DND-41 (cell line): ENCODE data around the gene CRYGS.

Source experiments
- ATAC-seq: fragments of 200-7000 bp; cut with Tn5 transposase; 3 replicates; pipeline ENCODE4 v1.9.1; 2021; ENCODE audit warnings: low read depth; ENCODE audit not compliant: insufficient read depth
- DNase-seq: peaks from one replicate; pipeline ENCODE4 v3.0.0-alpha.2; 2020
- H2AFZ ChIP-seq: 2 replicates; pipeline ENCODE4 v1.6.0; 2012; ENCODE audit warnings: low read depth, low read length
- H3K27ac ChIP-seq: 2 replicates; pipeline ENCODE4 v1.5.1; 2012; ENCODE audit warnings: low read length, inconsistent platforms
- H3K27me3 ChIP-seq: fragments of 200-600 bp; sonication (generic); 2 replicates; pipeline ENCODE4 v1.6.0; 2012; ENCODE audit warnings: low read length, mild to moderate bottlenecking, inconsistent platforms; ENCODE audit not compliant: insufficient read depth, poor library complexity
- H3K36me3 ChIP-seq: 2 replicates; pipeline ENCODE4 v1.5.1; 2012; ENCODE audit warnings: low read length, inconsistent platforms; ENCODE audit not compliant: insufficient read depth
- H3K4me1 ChIP-seq: 2 replicates; pipeline ENCODE4 v1.5.1; 2012; ENCODE audit warnings: mild to moderate bottlenecking, low read length; ENCODE audit not compliant: insufficient read depth
- H3K4me2 ChIP-seq: 2 replicates; pipeline ENCODE4 v1.6.0; 2012; ENCODE audit warnings: mild to moderate bottlenecking, moderate library complexity, low read length, inconsistent platforms; ENCODE audit not compliant: insufficient read depth
- H3K4me3 ChIP-seq, 2 experiments: fragments of 200-600 bp in 1 of 2; shearing (Covaris generic) in 1 of 2; 2 replicates each; pipeline ENCODE4 v1.5.1; 2012 to 2016; ENCODE audit warnings: inconsistent platforms in 2 of 2, low read length in 2 of 2, mild to moderate bottlenecking in 2 of 2, low read depth in 1 of 2, moderate library complexity in 1 of 2
- H3K79me2 ChIP-seq: 2 replicates; pipeline ENCODE4 v1.6.0; 2012; ENCODE audit warnings: low read length, inconsistent platforms; ENCODE audit not compliant: insufficient read depth
- H3K9ac ChIP-seq: 2 replicates; pipeline ENCODE4 v1.6.0; 2012; ENCODE audit warnings: low read depth, mild to moderate bottlenecking, inconsistent platforms, low read length, moderate library complexity
- H3K9me3 ChIP-seq: 2 replicates; pipeline ENCODE4 v1.5.1; 2012; ENCODE audit warnings: low read length, moderate library complexity, mild to moderate bottlenecking, inconsistent platforms; ENCODE audit not compliant: insufficient read depth, severe bottlenecking
- H4K20me1 ChIP-seq: 2 replicates; pipeline ENCODE4 v1.6.0; 2012; ENCODE audit warnings: low read length; ENCODE audit not compliant: insufficient read depth
- EZH2 ChIP-seq: IDR thresholded peaks from 3 replicates; pipeline ENCODE4 v1.6.1; 2012; ENCODE audit warnings: borderline replicate concordance, low read depth, mild to moderate bottlenecking, moderate library complexity, low read length, inconsistent platforms; ENCODE audit not compliant: severe bottlenecking
- TF ChIP-seq, protein P1 (sequence below): IDR thresholded peaks from 2 replicates; pipeline ENCODE4 v1.5.1; 2012; ENCODE audit warnings: borderline replicate concordance, low read length, moderate library complexity, mild to moderate bottlenecking; ENCODE audit not compliant: poor library complexity, severe bottlenecking; ENCODE audit errors: extremely low read depth

The CRYGS gene

DNA sequence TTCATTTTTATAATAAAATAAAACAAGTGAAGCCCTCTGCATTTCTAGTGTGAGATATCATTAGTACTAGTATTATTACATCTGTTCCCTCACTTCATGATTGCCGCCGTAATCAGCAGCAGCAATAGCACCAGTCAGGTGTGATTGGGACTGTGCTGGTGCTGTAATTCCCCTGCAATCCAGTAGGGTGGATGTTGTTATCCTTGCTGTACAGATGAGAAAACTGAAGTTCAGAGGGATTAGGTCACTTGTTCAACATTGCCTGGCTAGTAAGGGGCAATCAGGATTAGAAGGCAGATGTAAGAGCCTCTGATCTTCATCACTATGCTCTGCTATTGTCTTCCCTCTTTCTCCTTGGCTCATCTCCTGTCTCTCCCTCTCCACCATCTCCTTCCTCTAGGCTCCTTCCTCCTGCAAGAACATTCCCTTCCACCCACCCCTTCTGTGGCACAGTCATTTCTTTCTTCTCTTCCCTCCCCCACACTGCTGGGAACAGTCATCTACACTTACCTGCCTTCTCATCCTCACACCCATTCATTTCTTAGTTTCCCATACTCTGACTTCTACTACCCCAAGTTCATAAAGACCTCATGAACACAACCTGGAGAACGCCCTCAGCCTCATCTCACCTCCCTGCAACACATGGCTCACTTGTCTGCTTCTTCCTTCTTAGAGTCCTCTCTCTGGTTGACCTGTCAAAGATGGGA is 29.7 kb downstream of the CRYGS start:
- H2AFZ ChIP-seq = no peak overlapping the region
- H3K36me3 ChIP-seq = no peaks in the 10 kb centered on the region
- no peak overlapping the region for H3K27ac ChIP-seq
- H3K4me3 ChIP-seq = no peak overlapping the region
- H3K27me3 ChIP-seq = peaks cover 12% of the 10 kb centered on the region
- H3K79me2 ChIP-seq = no peaks in the 10 kb centered on the region
- H3K4me2 ChIP-seq = no peak overlapping the region
- no peak for DNase-seq
- ATAC-seq = no peak; the same call in 2 of the 3 replicates
- no peaks in the 10 kb centered on the region for H4K20me1 ChIP-seq
- H3K9me3 ChIP-seq = no peaks in the 10 kb centered on the region
- no peak for TF ChIP-seq EZH2
- TF ChIP-seq, protein P1, sequence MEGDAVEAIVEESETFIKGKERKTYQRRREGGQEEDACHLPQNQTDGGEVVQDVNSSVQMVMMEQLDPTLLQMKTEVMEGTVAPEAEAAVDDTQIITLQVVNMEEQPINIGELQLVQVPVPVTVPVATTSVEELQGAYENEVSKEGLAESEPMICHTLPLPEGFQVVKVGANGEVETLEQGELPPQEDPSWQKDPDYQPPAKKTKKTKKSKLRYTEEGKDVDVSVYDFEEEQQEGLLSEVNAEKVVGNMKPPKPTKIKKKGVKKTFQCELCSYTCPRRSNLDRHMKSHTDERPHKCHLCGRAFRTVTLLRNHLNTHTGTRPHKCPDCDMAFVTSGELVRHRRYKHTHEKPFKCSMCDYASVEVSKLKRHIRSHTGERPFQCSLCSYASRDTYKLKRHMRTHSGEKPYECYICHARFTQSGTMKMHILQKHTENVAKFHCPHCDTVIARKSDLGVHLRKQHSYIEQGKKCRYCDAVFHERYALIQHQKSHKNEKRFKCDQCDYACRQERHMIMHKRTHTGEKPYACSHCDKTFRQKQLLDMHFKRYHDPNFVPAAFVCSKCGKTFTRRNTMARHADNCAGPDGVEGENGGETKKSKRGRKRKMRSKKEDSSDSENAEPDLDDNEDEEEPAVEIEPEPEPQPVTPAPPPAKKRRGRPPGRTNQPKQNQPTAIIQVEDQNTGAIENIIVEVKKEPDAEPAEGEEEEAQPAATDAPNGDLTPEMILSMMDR = peak; percentile 53
- peaks cover 7% of the 10 kb centered on the region for H3K4me1 ChIP-seq
- H3K9ac ChIP-seq = no peak overlapping the region

DNA sequence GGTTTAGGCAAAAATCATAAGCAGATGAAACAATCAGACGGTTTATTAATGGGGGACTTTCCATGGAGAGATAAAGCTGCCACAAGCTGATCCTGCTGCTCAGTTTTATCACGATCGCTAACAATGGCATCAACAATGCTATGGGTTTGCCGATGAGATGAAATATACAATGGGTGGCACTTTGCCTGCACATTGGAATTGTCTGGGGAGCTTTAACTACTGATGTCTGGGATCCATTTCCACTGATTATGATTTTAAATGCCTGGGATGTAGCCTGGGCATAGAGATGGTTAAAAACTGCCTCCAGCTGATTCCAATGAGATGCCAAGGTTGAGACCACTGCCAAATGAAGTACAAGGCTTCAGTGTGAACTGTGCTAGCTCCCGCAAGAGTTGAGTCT is 30.8 kb downstream of the CRYGS start:
- Histone ChIP-seq H3K4me2 (no peak overlapping the region), H3K9me3 (no peaks in the 10 kb centered on the region), H2AFZ (no peak overlapping the region), H3K27me3 (peaks cover 10% of the 10 kb centered on the region), H3K4me1 (no peaks in the 10 kb centered on the region; the same call in 1 of the 2 replicates), H3K36me3 (no peaks in the 10 kb centered on the region), H3K27ac (no peak overlapping the region), H3K4me3 (no peak overlapping the region), H3K79me2 (no peaks in the 10 kb centered on the region), H4K20me1 (no peaks in the 10 kb centered on the region), H3K9ac (no peak overlapping the region)
- no peak for ATAC-seq
- no peak for DNase-seq
- TF ChIP-seq, protein P1 = no peak

DNA sequence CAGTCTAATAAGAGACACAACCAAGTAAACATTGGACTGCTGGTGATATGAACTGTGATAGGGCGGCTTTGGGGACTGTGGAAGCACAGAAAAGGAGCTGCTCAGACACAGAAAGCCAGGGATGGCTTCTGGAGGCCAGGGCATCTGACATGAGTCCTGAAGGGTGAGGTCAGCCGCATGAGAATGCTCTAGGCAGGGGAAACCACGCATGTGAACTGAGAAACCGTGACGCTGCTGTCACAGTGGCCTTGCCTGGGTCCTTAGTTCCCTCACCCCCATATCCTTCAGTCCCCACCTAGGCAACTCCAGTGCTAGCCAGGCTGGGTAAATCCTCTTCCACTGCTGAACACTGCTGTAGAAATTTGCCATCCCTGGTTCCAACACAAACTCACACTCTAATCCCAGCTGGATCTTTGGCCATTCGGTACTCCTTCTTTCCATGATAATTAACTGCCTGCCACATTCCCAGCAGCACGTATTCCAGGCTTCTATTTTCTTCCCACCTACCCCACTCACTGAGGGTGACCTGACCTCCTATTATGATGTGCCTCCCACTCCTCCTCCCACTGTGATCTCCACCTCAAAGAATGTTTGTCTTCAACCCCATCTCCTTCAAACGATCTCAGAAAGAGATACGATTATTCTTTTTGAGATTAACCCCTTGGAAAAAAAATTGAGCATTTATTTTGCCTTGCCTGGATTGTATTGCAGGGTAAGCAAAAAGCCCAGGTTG is 31.4 kb downstream of the CRYGS start:
- Histone ChIP-seq H3K27ac (no peak overlapping the region), H4K20me1 (no peaks in the 10 kb centered on the region), H2AFZ (no peak overlapping the region), H3K4me1 (no peaks in the 10 kb centered on the region; the same call in 1 of the 2 replicates), H3K4me3 (no peak overlapping the region), H3K9me3 (no peaks in the 10 kb centered on the region), H3K27me3 (peaks cover 10% of the 10 kb centered on the region), H3K9ac (no peak overlapping the region), H3K4me2 (no peak overlapping the region), H3K79me2 (no peaks in the 10 kb centered on the region), H3K36me3 (no peaks in the 10 kb centered on the region)
- DNase-seq = no peak
- TF ChIP-seq, protein P1 = no peak
- no peak for TF ChIP-seq EZH2
- no peak for ATAC-seq
